ENCODE data around the gene B3GNT3.

The B3GNT3 gene

GRCh38 chr19:17802137-17802858, 7.4 kb downstream of the B3GNT3 start:
- H3K4me3 ChIP-seq (ENCODE audit: low read depth, low read length), result no peak overlapping the region
- TF ChIP-seq, protein P1, sequence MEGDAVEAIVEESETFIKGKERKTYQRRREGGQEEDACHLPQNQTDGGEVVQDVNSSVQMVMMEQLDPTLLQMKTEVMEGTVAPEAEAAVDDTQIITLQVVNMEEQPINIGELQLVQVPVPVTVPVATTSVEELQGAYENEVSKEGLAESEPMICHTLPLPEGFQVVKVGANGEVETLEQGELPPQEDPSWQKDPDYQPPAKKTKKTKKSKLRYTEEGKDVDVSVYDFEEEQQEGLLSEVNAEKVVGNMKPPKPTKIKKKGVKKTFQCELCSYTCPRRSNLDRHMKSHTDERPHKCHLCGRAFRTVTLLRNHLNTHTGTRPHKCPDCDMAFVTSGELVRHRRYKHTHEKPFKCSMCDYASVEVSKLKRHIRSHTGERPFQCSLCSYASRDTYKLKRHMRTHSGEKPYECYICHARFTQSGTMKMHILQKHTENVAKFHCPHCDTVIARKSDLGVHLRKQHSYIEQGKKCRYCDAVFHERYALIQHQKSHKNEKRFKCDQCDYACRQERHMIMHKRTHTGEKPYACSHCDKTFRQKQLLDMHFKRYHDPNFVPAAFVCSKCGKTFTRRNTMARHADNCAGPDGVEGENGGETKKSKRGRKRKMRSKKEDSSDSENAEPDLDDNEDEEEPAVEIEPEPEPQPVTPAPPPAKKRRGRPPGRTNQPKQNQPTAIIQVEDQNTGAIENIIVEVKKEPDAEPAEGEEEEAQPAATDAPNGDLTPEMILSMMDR (IDR thresholded peaks at IDR 0.05; ENCODE audit: low read depth, low read length, missing control alignments), result no peak
- DNase-seq (ENCODE audit: low read depth), result no peak

- DNase-seq (ENCODE audit: low read depth), result no peak
- H3K4me3 ChIP-seq (ENCODE audit: low read depth, low read length), result no peak overlapping the region
- TF ChIP-seq, protein P1 (IDR thresholded peaks at IDR 0.05; ENCODE audit: low read depth, low read length, missing control alignments), result no peak
These were observed 8.4 kb downstream of the B3GNT3 start for GRCh38 chr19:17803264-17803896.

DNA sequence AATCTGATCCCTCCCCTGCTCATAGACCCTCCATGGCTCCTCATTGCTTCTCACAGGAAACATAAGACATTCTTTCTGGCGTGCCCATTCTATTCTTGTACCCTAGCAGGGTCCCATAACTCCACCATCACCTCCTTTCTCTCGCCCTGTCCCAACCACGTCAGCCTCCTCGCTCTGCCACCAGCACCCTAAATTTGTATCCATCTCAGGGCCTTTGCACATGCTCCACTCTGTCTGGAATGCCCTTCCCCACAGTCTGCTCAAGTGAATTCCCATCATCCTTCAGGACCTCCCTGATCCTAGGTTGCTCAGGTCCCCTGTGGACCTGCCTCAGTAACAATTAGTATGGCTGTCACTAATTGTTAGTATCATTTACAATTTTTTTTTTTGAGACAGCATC, 10.5 kb downstream of the B3GNT3 start:
- no peak overlapping the region for H3K4me3 ChIP-seq (ENCODE audit: low read depth, low read length)
- DNase-seq (ENCODE audit: low read depth), result no peak
- TF ChIP-seq, protein P1 (IDR thresholded peaks at IDR 0.05; ENCODE audit: low read depth, low read length, missing control alignments), result no peak

GRCh38 chr19:17806945-17807344, 12.0 kb downstream of the B3GNT3 start:
- no peak for DNase-seq (ENCODE audit: low read depth)
- TF ChIP-seq, protein P1 (IDR thresholded peaks at IDR 0.05; ENCODE audit: low read depth, low read length, missing control alignments), result no peak
- no peak overlapping the region for H3K4me3 ChIP-seq (ENCODE audit: low read depth, low read length)

DNA sequence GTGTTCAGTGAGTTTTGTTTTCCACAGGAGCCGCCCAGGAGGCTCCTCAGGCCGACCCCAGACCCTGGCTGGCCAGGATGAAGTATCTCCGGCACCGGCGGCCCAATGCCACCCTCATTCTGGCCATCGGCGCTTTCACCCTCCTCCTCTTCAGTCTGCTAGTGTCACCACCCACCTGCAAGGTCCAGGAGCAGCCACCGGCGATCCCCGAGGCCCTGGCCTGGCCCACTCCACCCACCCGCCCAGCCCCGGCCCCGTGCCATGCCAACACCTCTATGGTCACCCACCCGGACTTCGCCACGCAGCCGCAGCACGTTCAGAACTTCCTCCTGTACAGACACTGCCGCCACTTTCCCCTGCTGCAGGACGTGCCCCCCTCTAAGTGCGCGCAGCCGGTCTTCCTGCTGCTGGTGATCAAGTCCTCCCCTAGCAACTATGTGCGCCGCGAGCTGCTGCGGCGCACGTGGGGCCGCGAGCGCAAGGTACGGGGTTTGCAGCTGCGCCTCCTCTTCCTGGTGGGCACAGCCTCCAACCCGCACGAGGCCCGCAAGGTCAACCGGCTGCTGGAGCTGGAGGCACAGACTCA, 12.9 kb downstream of the B3GNT3 start:
- TF ChIP-seq, protein P1 (IDR thresholded peaks at IDR 0.05; ENCODE audit: low read depth, low read length, missing control alignments), result no peak
- no peak overlapping the region for H3K4me3 ChIP-seq (ENCODE audit: low read depth, low read length)
- no peak for DNase-seq (ENCODE audit: low read depth)

- TF ChIP-seq, protein P1 (IDR thresholded peaks at IDR 0.05; ENCODE audit: low read depth, low read length, missing control alignments), result no peak
- no peak overlapping the region for H3K4me3 ChIP-seq (ENCODE audit: low read depth, low read length)
These were observed 16.2 kb downstream of the B3GNT3 start for GRCh38 chr19:17811103-17811502.

More at GRCh38 chr19:17811103-17811502, 16.2 kb downstream of the B3GNT3 start:
- DNase-seq (ENCODE audit: low read depth), result no peak
